ENCODE measurements around the gene MSH2. TPM values are rescaled to one million over a fixed set of nuclear protein-coding genes. Genes with fewer than 3 reads are reported as not detected.

Gene MSH2
- total and polyA plus RNA-seq, 2 experiments from 2014 or later: 20.8 to 27.7 TPM

DNA sequence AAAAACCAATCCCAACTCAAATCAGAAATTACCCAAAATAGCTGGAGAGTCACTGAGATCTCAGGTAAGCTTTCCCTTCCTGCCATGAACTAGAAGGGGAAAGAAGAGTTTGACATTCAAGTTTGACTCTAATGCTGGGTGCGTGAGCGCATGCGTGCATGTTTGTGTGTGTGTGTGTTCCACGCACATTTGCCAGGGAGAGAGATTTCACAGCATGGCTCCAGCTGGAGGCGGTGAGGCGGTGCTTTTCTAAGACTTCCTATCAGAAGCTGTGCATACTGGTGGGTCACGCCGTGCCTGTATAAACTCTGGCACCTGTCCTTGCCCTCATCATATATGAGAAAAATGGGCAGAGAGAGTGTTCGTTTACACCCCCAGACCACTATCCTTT is 116.2 kb downstream of the MSH2 start:
- H3K36me3 ChIP-seq (replicated peaks; ENCODE audit: insufficient read depth, low read depth): no peaks in the 10 kb centered on the region
- no peak overlapping the region for H3K4me3 ChIP-seq
- no peak overlapping the region for H3K4me2 ChIP-seq
- H3K9me3 ChIP-seq (ENCODE audit: low read depth): no peaks in the 10 kb centered on the region
- TF ChIP-seq EZH2phosphoT487 (IDR thresholded peaks at IDR 0.05; ENCODE audit: low read depth, severe bottlenecking, unreplicated experiment) (no peak), EZH2 (IDR thresholded peaks at IDR 0.05; ENCODE audit: borderline replicate concordance) (no peak)
- TF ChIP-seq, protein P1, sequence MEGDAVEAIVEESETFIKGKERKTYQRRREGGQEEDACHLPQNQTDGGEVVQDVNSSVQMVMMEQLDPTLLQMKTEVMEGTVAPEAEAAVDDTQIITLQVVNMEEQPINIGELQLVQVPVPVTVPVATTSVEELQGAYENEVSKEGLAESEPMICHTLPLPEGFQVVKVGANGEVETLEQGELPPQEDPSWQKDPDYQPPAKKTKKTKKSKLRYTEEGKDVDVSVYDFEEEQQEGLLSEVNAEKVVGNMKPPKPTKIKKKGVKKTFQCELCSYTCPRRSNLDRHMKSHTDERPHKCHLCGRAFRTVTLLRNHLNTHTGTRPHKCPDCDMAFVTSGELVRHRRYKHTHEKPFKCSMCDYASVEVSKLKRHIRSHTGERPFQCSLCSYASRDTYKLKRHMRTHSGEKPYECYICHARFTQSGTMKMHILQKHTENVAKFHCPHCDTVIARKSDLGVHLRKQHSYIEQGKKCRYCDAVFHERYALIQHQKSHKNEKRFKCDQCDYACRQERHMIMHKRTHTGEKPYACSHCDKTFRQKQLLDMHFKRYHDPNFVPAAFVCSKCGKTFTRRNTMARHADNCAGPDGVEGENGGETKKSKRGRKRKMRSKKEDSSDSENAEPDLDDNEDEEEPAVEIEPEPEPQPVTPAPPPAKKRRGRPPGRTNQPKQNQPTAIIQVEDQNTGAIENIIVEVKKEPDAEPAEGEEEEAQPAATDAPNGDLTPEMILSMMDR (IDR thresholded peaks at IDR 0.05; ENCODE audit: poor library complexity): no peak
- no peaks in the 10 kb centered on the region for H3K27me3 ChIP-seq
- H3K4me1 ChIP-seq (ENCODE audit: insufficient read depth): no peaks in the 10 kb centered on the region
- no peak for DNase-seq (ENCODE audit: low spot score)
- no peaks in the 10 kb centered on the region for H3K9me2 ChIP-seq (replicated peaks; ENCODE audit: insufficient read depth)
- H2AFZ ChIP-seq: no peak overlapping the region
- no peaks in the 10 kb centered on the region for H4K20me1 ChIP-seq (ENCODE audit: insufficient read depth, poor library complexity, severe bottlenecking)
- no peaks in the 10 kb centered on the region for H3K79me2 ChIP-seq
- H3K27ac ChIP-seq: no peak overlapping the region
- WGBS (ENCODE audit: low lambda C conversion rate, missing lambda C conversion rate): 96% methylated on average over 9 of the region's 9 CpGs

DNA sequence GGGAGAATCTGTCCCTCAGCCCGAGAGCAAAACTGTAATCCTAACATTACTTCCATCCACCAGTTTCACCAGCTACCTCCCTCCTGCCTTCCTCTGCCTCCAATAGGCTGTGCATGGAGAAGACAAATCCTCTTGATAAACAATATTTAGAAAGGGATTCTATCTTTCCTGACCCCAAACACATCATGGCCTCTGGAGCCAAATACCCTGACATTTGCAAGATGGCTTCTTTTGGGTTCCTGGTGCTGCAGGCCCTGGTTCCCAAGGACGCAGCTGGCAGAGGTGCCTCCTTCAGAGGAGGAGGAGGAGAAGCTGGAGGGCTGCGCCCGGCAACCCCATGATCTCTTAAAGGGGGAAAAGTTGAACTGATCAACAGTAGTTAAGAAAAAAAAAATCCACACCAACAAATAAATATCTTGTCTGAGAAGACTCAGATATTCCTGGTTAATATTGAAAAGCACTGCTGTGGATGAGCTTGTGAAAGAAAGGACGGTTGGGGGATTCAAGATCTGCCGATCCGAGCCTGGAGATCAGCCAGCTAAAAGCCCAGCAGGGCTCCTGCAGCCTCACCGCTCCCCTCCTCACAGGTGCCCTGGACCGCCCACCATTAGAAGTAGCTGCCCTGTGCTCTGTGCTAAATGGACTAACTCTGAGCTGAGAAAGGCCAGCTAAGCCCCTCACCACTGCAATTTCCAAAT is 116.8 kb downstream of the MSH2 start:
- no peak overlapping the region for H3K27ac ChIP-seq
- no peak overlapping the region for H3K4me3 ChIP-seq
- H3K36me3 ChIP-seq (replicated peaks; ENCODE audit: insufficient read depth, low read depth): no peaks in the 10 kb centered on the region
- H3K79me2 ChIP-seq: no peaks in the 10 kb centered on the region
- H3K9me2 ChIP-seq (replicated peaks; ENCODE audit: insufficient read depth): no peaks in the 10 kb centered on the region
- 82% methylated on average over 9 of the region's 9 CpGs for WGBS (ENCODE audit: low lambda C conversion rate, missing lambda C conversion rate)
- H2AFZ ChIP-seq: no peak overlapping the region
- no peak overlapping the region for H3K4me2 ChIP-seq
- H4K20me1 ChIP-seq (ENCODE audit: insufficient read depth, poor library complexity, severe bottlenecking): no peaks in the 10 kb centered on the region
- no peaks in the 10 kb centered on the region for H3K4me1 ChIP-seq (ENCODE audit: insufficient read depth)
- DNase-seq (ENCODE audit: low spot score): no peak
- H3K9me3 ChIP-seq (ENCODE audit: low read depth): no peaks in the 10 kb centered on the region
- TF ChIP-seq EZH2 (IDR thresholded peaks at IDR 0.05; ENCODE audit: borderline replicate concordance) (no peak), EZH2phosphoT487 (IDR thresholded peaks at IDR 0.05; ENCODE audit: low read depth, severe bottlenecking, unreplicated experiment) (no peak)
- TF ChIP-seq, protein P1 (IDR thresholded peaks at IDR 0.05; ENCODE audit: poor library complexity): no peak
- no peaks in the 10 kb centered on the region for H3K27me3 ChIP-seq

DNA sequence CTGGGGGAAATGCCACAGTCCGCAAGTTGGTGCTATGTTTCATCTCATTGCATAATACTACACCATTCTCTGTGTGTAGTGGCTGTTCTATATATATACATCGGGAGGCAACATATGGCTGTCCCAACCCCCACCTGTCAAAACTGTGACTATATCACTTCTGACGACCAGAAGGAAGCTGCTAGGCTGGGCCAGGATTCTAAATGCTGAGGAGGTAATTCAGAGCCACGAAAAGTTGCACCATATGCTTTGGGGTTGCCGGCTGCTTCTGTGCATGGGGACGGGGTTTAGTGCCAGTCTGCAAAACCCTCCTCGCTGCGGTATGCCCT is 117.3 kb downstream of the MSH2 start:
- no peaks in the 10 kb centered on the region for H3K36me3 ChIP-seq (replicated peaks; ENCODE audit: insufficient read depth, low read depth)
- no peak overlapping the region for H3K4me2 ChIP-seq
- H3K9me2 ChIP-seq (replicated peaks; ENCODE audit: insufficient read depth): no peaks in the 10 kb centered on the region
- H3K27ac ChIP-seq: no peak overlapping the region
- H3K4me1 ChIP-seq (ENCODE audit: insufficient read depth): no peaks in the 10 kb centered on the region
- TF ChIP-seq, protein P1 (IDR thresholded peaks at IDR 0.05; ENCODE audit: poor library complexity): no peak
- TF ChIP-seq EZH2 (IDR thresholded peaks at IDR 0.05; ENCODE audit: borderline replicate concordance) (no peak), EZH2phosphoT487 (IDR thresholded peaks at IDR 0.05; ENCODE audit: low read depth, severe bottlenecking, unreplicated experiment) (no peak)
- H3K79me2 ChIP-seq: no peaks in the 10 kb centered on the region
- no peak overlapping the region for H3K4me3 ChIP-seq
- H3K27me3 ChIP-seq: no peaks in the 10 kb centered on the region
- H4K20me1 ChIP-seq (ENCODE audit: insufficient read depth, poor library complexity, severe bottlenecking): no peaks in the 10 kb centered on the region
- no peak for DNase-seq (ENCODE audit: low spot score)
- 84% methylated on average over 8 of the region's 8 CpGs for WGBS (ENCODE audit: low lambda C conversion rate, missing lambda C conversion rate)
- H3K9me3 ChIP-seq (ENCODE audit: low read depth): no peaks in the 10 kb centered on the region
- no peak overlapping the region for H2AFZ ChIP-seq
